NCI-H2227 treated with DMSO at 0.1 percent for 48 hours (cell line): Measurements from ENCODE around the gene FCMR.

ENCODE experiments used
- DNase-seq: peaks from one replicate; lab custom pipeline; 2025; lab: John Stamatoyannopoulos, UW

Gene FCMR

GRCh38 chr1:206923009-206923960 lies 1.5 kb upstream of the FCMR start:
- no peak for DNase-seq

- no peak for DNase-seq
Observed at GRCh38 chr1:206922524-206922923, 783 bp upstream of the FCMR start.

DNA sequence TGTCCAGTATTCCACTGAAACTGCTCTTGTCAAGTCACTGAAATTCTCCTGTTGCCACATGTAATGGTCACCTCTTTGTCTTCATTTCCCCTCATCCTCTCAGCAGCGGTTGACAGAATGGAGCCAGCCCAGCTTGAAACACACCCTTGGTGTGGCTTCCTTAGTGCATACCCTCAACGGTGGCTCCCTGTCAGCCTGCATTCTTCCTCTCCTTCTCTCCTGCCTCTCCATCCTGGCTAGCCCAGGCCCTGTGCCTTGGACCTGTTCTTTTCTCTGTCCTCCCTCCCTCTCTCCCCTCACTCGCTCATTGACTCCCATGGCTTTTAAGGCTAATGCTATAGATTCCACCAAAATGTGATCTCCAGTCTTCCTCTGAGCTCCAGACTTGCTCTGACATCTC lies 3.7 kb downstream of the FCMR start:
- no peak for DNase-seq

DNA sequence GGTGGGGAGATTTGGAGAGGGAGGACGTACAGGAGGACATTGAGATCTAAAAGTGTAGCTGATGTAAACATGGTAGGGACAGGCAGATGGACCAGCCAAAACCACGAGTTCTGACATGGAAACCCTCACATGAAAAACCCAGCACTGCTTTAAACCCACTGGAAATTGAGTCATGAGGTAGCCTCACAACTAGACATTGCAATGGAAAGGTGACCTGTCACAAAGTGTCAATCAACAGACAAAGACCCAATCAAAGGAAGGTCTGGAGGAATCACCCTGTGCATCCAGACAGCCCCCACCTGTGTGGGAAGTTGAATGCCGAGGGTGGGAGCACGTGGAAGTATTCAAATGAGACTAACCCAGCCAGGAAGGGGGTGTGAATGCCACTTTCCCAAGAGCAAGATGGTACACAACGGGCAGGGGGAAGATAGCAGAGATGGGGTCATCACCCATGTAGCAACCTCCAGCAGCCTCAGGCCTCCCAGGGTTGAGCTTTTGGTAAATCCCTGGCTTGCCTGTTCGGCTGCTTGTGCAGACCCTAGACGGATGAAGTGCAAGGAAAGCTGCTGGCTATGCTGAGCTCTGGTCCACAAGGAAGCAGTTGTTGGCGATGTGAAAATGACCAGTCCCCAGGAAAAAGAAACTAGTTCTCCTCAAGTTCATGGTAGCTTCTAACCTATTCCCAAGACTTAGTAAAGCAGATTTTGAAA lies 5.6 kb downstream of the FCMR start:
- no peak for DNase-seq

GRCh38 chr1:206915030-206915735 lies 6.6 kb downstream of the FCMR start:
- no peak for DNase-seq

- no peak for DNase-seq
Observed at GRCh38 chr1:206913766-206914537, 7.8 kb downstream of the FCMR start.

DNA sequence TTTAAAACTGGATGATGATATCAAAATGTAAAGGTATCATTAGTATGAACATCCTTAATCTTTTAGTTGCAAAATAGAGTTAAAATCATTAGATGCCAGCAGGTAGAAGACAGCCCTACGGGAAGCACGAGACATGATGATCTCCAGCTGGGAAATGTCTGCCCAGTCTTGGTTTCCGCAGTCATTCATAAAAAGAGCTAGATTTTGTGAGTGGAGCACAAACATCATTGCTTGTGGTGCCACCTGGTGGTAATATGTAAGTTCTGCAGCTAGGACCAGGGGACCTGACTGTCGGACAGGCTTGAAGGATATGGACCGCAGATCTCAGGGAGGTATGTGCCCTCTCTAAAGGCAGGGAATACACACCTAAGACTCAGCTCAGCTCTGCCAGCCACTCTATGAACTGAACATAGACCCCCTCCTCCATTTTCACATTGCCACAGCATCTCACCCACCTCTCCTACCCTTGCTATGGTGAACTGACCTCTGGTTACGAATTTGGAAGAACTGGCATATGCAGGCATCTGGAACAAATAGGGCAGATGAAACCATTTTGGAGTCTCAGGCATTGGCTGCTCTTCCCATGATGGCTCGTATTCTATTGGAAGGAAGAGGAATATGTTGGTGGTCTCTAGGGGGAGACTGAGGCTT lies 9.2 kb downstream of the FCMR start:
- DNase-seq, result peak; percentile 76

- peak; percentile 47 for DNase-seq
Observed at GRCh38 chr1:206911064-206911663, 10.6 kb downstream of the FCMR start.

DNA sequence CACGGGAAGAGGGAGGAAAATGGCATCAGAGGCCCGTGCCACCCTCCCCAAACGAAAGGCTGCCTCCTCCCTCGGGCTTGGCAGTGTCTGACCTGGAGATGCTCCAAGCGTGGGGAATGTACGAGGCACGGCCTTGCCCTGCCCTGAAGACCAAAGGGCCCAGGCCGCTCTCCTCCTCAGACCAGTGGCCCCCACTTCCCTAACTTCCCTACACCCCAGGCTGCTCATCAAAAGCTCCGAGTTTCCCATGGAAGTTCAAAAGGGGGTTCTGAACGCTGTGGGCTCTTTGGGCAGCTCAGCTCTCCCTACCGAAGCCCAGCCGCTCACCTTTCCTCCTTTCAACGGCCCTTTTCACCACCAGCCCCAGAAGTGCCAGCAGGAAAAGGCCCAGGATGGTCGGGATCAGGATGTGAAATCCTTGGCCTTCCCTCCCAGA lies 11.8 kb downstream of the FCMR start:
- no peak for DNase-seq

DNA sequence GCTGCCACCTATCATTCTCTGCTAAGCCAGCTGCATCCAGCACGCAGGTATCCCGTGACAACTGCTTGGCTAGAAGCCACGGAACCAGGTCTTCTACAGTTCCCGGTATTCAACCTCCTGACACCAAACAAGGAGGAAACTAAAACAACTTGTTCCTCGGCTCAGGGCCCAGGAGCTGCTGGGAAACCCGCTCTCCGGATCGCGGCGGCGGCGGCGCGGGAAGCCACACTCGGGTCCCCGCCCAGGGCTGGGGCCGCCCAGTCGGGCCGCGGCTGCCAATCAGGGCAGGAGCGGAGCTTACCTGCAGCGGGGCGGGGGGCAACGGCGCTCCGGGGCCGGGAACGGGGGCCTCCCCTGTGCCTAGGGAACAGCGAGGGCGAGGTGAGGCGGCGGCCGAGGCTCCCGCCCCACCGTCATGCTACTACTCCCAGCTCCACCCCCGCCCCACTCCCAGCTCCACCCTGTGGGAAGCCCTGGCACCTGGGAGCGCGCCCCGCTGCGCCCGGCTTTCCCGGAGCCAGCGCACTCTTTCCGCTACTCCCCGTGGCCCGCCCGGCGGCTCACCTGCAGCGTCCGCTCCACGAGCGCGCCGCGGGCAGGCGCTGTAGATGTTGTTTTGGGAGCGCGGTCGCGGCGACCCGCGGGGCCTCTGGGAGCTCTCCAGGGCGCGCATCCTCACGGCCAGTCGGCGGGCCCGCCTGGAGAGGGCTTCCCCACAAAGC lies 12.4 kb downstream of the FCMR start:
- DNase-seq, result peak; percentile 6

DNA sequence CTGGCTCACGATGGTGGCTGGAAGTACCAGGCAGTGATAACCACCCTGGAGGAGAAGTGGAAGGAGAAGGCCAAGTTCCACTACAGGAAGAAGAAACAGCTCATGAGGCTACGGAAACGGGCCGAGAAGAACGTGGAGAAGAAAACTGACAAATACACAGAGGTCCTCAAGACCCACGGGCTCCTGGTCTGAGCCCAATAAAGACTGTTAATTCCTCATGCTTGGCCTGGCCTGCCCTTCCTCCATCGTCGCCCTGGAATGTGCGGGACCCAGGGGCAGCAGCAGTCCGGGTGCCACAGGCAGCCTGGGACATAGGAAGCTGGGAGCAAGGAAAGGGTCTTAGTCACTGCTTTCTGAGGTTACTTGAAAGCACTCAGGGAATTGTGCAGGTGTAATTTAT lies 13.7 kb downstream of the FCMR start:
- no peak for DNase-seq

- DNase-seq, result no peak
Observed at GRCh38 chr1:206907304-206907991, 14.3 kb downstream of the FCMR start.

GRCh38 chr1:206905295-206906164 lies 16.2 kb downstream of the FCMR start:
- DNase-seq, result no peak

DNA sequence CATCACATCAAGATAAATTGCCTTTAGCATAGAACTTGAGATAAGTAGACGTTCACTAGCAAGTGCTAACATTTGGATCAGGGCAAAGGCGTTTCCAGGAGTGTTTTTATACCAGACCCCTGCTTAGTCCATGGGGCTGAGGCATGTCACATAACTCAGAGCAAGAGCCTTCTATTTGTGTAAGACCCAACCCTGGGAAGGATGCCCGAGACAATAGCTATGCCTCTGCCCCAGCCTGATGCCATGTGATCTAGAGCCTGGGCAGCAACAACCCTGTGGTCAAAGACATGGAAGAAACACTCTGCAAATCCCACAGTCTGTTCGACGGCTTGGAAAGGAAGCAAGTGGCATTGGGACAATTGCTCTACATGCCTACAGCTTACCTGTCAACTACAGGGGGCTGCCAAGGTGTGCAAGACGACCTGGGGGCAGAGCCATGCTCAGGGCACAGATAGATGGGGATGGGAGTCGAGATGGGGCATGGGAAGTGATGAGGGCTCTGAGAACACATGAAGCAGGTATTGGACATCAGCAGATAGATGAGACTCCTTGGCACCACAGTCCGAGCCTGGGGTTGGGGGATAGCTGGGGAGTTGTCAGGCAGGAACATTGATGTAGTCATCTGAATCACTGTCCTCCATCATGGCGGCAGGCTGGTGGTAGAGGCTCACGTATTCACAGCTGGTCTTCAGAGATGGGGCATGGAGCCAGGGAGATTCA lies 17.2 kb downstream of the FCMR start:
- DNase-seq, result no peak

DNA sequence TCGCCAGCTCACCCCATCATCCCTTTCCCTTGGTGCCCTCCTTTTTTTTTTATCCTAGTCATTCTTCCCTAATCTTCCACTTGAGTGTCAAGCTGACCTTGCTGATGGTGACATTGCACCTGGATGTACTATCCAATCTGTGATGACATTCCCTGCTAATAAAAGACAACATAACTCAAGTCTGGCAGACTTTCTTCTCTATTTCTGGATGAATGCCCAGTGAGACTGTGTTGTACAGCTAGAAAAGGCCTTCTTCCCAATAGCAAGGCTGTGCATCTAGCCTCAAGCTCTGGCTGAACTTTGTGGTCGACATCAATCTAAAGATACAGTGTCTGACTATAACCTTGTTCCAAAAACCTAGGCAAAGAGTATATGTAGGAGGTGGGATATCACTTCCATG lies 18.1 kb downstream of the FCMR start:
- DNase-seq, result no peak

DNA sequence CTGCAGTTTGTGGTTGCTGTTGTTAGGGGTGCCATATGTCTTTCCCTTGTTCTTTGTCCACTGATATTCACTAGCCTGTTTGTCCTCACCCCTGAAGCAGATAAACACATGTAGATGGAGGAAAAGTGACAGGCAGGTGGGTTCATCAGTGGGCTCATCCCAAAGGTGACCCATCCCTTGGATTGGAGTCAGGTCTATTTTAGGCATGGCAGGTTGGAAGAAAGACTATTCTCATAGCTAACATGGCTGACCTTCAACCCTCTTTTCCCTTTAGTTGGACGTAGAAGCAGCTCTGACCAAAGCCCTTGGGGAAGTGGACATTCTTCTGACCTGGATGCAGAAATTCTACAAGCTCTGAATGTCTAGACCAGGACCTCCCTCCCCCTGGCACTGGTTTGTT lies 19.0 kb downstream of the FCMR start:
- no peak for DNase-seq

GRCh38 chr1:206901944-206902343 lies 19.8 kb downstream of the FCMR start:
- DNase-seq, result no peak

DNA sequence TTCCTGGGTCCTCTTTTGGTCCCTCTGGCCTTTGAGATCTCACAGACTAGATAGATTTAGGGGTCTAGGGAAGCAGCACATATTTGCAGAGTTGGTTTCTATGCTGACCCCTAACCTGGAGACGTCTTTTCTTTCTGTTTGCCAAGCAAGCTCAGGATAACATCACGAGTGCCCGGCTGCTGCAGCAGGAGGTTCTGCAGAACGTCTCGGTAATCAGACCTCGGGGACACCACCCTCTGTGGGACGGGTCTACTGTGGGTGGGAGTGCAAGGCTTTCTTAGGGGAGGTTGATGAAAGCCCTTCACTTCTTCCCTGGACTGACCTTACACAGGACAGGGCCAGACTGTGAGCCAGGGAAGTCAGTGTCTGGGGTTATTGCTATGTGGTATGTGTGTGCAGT lies 21.6 kb downstream of the FCMR start:
- DNase-seq, result no peak
